MCF 10A (cell line): Measurements from ENCODE around the gene MUTYH. TPM values are rescaled to one million over a fixed set of nuclear protein-coding genes. Genes with fewer than 3 reads are reported as not detected.

ENCODE experiments used
- BruUV-seq: library from RNA; stranded (reverse); fragments of 400-500 nt; replicated peaks from 2 replicates; lab custom pipeline; 2021; lab: Mats Ljungman, UMichigan
- CTCF ChIA-PET: fragments of 300-600 bp; sonication (Branson Sonifier 250); formaldehyde crosslinking; extraction: SDS; loops from one replicate; lab custom pipeline; 2021; ENCODE audit warnings: antibody characterized with exemption, inconsistent platforms; lab: Yijun Ruan, JAX
- POLR2A ChIA-PET: fragments of 300-600, 350-650 bp; sonication (Branson Sonifier 250); formaldehyde crosslinking; extraction: SDS; loops from one replicate; lab custom pipeline; 2020; ENCODE audit warnings: antibody characterized with exemption, inconsistent platforms; lab: Yijun Ruan, JAX
- DNase-seq: peaks from one replicate; pipeline ENCODE4 v3.0.0-alpha.2; 2018; ENCODE audit not compliant: unreplicated experiment
- H3K27ac Mint-ChIP-seq: one replicate; pipeline ENCODE4 v1.8.0; 2022; ENCODE audit warnings: mild to moderate bottlenecking, low read depth, mixed read lengths; ENCODE audit not compliant: unreplicated experiment
- H3K27me3 Mint-ChIP-seq: one replicate; pipeline ENCODE4 v1.8.0; 2022; ENCODE audit warnings: mixed read lengths; ENCODE audit not compliant: insufficient read depth, unreplicated experiment
- H3K36me3 Mint-ChIP-seq: one replicate; pipeline ENCODE4 v1.8.0; 2022; ENCODE audit warnings: mild to moderate bottlenecking, moderate library complexity, mixed read lengths; ENCODE audit not compliant: insufficient read depth, unreplicated experiment
- H3K4me1 Mint-ChIP-seq: one replicate; pipeline ENCODE4 v1.8.0; 2022; ENCODE audit warnings: mixed read lengths; ENCODE audit not compliant: insufficient read depth, unreplicated experiment
- H3K4me3 Mint-ChIP-seq: one replicate; pipeline ENCODE4 v1.8.0; 2022; ENCODE audit warnings: mild to moderate bottlenecking, moderate library complexity, mixed read lengths; ENCODE audit not compliant: unreplicated experiment
- H3K9me3 Mint-ChIP-seq: one replicate; pipeline ENCODE4 v1.8.0; 2022; ENCODE audit warnings: mixed read lengths; ENCODE audit not compliant: unreplicated experiment
- CTCF ChIP-seq: fragments of 200-600 bp; IDR thresholded peaks from one replicate; pipeline ENCODE4 v1.8.0; 2022; ENCODE audit warnings: antibody characterized with exemption, mild to moderate bottlenecking; ENCODE audit not compliant: unreplicated experiment
- intact Hi-C: fragments of 100-400 bp; cut with micrococcal nuclease; formaldehyde crosslinking; loops from 2 replicates; pipeline ENCODE4 v1.14.1; 2022
- total RNA-seq: library from RNA; stranded (reverse); gene quantifications from 2 replicates; pipeline ENCODE4 v1.2.3, GENCODE V29; 2022

Gene MUTYH
- total RNA-seq, 1 experiment from 2014 or later, result 31.3 TPM

DNA sequence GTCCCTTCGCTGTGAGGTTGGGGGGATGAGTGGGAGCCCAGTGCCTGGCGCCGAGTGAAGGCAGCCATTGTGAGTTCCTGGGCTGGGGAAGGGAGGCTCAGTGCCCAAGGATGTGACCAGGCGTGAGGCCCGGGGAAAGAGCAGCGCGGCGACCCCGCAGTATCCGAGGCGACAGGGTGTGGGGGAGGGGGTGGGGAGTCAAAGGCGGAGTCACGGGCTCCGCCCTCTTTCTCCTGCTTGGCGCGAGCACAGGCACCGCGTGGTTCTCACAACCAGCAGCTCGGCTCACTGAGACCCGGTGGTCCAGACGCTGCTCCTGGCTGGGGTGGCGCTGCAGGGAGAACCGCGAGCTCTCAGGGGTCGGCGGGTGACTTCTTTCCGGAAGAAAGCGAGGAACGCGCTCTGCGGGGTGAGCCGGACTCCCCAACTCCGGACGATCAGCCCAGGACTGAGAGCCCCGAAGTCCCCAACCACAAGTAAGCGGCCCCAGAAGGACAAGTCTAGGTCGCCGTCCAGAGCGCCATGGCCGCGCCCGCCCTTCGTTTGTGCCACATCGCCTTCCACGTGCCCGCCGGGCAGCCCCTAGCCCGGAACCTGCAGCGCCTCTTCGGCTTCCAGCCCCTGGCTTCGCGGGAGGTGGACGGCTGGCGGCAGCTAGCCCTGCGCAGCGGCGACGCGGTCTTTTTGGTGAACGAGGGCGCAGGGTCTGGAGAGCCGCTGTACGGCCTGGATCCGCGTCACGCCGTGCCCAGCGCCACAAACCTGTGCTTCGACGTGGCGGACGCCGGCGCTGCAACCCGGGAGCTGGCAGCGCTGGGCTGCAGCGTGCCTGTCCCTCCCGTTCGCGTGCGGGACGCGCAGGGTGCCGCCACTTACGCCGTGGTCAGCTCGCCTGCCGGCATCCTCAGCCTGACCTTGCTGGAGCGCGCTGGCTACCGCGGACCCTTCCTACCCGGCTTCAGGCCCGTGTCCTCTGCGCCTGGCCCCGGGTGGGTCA, 13.3 kb downstream of the MUTYH start, which contains the start of gene HPDL:
HPDL (plus strand) TSS at position 269 of the 997 bp plus-strand sequence; CDS start at position 523, 254 bp downstream.
- Mint-ChIP-seq H3K27ac (no peak within 1 kb of the TSS), H3K9me3 (no peaks in the 10 kb centered on the region), H3K36me3 (peaks cover 8% of the 10 kb centered on the region), H3K27me3 (no peaks in the 10 kb centered on the region), H3K4me1 (peaks cover 7% of the 10 kb centered on the region), H3K4me3 (peak within 1 kb of the TSS; percentile 70)
- peak; percentile 48 for DNase-seq
- TF ChIP-seq CTCF, result no peak
- no TSS peak for BruUV-seq
- intact Hi-C loops, result no loop called here
- ChIA-PET POLR2A (interaction anchor here (2.3 kb wide), 1 partner anchor 13 kb away, joined by 15 read pairs; the partner anchor contains the start of genes MUTYH and TOE1), CTCF (interaction anchor here (0.6 kb wide), 2 partner anchors 164 to 1273 kb away, joined by 3 read pairs; partner anchors contain the start of gene TESK2)

GRCh38 chr1:45325851-45326506, 14.3 kb downstream of the MUTYH start:
- no peaks in the 10 kb centered on the region for H3K27me3 Mint-ChIP-seq
- intact Hi-C loops, result no loop called here
- H3K36me3 Mint-ChIP-seq, result peaks cover 8% of the 10 kb centered on the region
- no TSS peak for BruUV-seq
- H3K9me3 Mint-ChIP-seq, result no peaks in the 10 kb centered on the region
- no peak for TF ChIP-seq CTCF
- ChIA-PET CTCF (interaction anchor here (0.6 kb wide), 3 partner anchors 23 to 1272 kb away, joined by 3 read pairs; partner anchors contain the start of gene TESK2), POLR2A (interaction anchor here (2.3 kb wide), 1 partner anchor 14 kb away, joined by 15 read pairs; the partner anchor contains the start of genes MUTYH and TOE1)
- peaks cover 7% of the 10 kb centered on the region for H3K4me1 Mint-ChIP-seq
- no peak overlapping the region for H3K27ac Mint-ChIP-seq
- DNase-seq, result no peak
- H3K4me3 Mint-ChIP-seq, result peak overlapping the region; percentile 70

GRCh38 chr1:45322486-45323040, 17.7 kb downstream of the MUTYH start:
- no peak for TF ChIP-seq CTCF
- BruUV-seq, result no TSS peak
- CTCF ChIA-PET, result no interaction called here
- Mint-ChIP-seq H3K9me3 (no peaks in the 10 kb centered on the region), H3K27ac (no peak overlapping the region), H3K27me3 (no peaks in the 10 kb centered on the region), H3K36me3 (no peaks in the 10 kb centered on the region), H3K4me1 (no peaks in the 10 kb centered on the region), H3K4me3 (no peak overlapping the region)
- no peak for DNase-seq
- POLR2A ChIA-PET, result no interaction called here
- intact Hi-C loops, result no loop called here
